ENCODE measurements around the gene AK1. TPM values are rescaled to one million over a fixed set of nuclear protein-coding genes. Genes with fewer than 3 reads are reported as not detected.

AK1 gene
- total RNA-seq, 6 experiments from 2014 or later = 109 to 130 (median 124) TPM

DNA sequence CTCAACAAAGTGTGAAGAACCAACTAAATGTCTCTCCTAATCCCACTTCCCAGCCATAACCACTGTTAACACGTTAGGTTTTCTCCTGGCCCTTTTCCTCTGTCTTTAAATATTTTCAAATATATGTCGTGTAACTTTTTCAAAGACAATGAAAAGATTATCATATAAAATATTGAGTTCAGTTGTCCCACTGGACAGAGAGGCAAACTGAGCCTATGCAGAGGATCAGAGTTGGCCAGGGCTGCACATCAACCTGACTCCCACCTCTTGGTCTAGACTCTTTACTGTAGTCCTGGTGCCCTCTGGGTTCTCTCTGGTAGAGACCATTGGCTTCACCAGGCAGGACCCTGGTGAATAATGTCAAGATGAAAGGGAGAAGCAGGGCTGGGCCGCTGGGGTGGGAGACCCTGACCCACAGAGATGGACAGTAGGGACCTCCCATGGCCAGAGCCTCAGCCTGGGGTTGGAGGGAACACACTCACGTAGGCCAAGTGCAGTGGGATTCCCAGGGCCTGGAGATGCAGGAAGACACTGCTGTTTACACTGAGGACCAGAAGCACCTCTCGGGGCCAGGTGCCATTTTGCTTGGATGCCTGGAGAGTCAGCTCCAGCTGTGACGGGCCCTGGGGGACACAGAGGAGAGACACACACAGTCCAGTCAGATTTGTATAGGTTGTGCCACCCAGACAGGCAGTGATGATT lies 48.1 kb downstream of the AK1 start:
- H3K27ac Mint-ChIP-seq = peak overlapping the region; percentile 78
- peak overlapping the region; percentile 50; the same call in 1 of the 2 replicates for H3K4me3 Mint-ChIP-seq
- peaks cover 45% of the 10 kb centered on the region for H3K4me1 Mint-ChIP-seq (ENCODE audit: low read depth)
- no peaks in the 10 kb centered on the region for H3K9me3 Mint-ChIP-seq
- TF ChIP-seq, protein P1, sequence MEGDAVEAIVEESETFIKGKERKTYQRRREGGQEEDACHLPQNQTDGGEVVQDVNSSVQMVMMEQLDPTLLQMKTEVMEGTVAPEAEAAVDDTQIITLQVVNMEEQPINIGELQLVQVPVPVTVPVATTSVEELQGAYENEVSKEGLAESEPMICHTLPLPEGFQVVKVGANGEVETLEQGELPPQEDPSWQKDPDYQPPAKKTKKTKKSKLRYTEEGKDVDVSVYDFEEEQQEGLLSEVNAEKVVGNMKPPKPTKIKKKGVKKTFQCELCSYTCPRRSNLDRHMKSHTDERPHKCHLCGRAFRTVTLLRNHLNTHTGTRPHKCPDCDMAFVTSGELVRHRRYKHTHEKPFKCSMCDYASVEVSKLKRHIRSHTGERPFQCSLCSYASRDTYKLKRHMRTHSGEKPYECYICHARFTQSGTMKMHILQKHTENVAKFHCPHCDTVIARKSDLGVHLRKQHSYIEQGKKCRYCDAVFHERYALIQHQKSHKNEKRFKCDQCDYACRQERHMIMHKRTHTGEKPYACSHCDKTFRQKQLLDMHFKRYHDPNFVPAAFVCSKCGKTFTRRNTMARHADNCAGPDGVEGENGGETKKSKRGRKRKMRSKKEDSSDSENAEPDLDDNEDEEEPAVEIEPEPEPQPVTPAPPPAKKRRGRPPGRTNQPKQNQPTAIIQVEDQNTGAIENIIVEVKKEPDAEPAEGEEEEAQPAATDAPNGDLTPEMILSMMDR (IDR thresholded peaks at IDR 0.05) = no peak
- peaks cover 18% of the 10 kb centered on the region for H3K36me3 Mint-ChIP-seq (ENCODE audit: low read depth)
- no peak for DNase-seq
- peaks cover 3% of the 10 kb centered on the region for H3K27me3 Mint-ChIP-seq (ENCODE audit: insufficient read depth)

DNA sequence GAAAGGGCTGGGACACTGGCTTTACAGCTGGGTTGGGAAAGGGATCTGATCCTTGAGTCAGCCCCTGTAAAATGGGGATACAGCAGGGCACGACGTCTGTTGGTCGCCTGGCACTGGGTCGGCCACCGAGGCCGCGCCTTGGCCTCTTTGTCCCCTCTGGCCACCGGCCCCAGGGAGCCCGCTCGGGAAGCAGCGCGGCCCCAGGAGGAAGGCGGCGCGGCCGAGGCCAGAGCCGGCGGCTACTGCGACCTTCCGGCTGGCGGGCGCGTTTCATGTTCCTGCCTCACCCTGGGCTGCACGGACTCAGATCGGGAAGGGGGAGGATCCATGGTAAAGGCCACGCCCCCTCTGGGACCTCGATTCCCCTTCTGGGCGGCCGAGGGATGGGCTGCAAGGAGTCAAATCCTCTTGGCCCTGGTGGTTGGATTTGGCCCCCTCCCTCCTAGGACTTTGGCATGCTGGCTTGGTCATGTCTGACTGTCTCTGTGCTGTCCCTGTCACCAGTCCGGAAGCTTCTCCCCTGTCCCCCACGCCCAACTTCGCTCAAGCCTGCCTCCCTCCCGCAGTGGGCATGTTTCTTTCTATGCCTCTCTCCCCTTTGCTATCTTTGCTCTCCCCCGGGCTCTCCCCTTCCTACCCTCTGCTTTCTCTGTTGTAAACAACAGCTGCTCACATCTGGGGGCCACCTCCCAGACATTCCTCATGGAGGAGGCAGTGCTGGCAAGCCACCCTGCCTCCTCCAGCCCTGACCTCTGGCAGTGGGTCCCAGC lies 49.0 kb downstream of the AK1 start:
- Mint-ChIP-seq H3K9me3 (no peaks in the 10 kb centered on the region), H3K27me3 (ENCODE audit: insufficient read depth) (peaks cover 3% of the 10 kb centered on the region), H3K4me3 (peak overlapping the region; percentile 50), H3K36me3 (ENCODE audit: low read depth) (peaks cover 22% of the 10 kb centered on the region), H3K27ac (peak overlapping the region; percentile 78), H3K4me1 (ENCODE audit: low read depth) (peaks cover 39% of the 10 kb centered on the region)
- TF ChIP-seq, protein P1 (IDR thresholded peaks at IDR 0.05) = peak; percentile 26
- peak; percentile 53 for DNase-seq

DNA sequence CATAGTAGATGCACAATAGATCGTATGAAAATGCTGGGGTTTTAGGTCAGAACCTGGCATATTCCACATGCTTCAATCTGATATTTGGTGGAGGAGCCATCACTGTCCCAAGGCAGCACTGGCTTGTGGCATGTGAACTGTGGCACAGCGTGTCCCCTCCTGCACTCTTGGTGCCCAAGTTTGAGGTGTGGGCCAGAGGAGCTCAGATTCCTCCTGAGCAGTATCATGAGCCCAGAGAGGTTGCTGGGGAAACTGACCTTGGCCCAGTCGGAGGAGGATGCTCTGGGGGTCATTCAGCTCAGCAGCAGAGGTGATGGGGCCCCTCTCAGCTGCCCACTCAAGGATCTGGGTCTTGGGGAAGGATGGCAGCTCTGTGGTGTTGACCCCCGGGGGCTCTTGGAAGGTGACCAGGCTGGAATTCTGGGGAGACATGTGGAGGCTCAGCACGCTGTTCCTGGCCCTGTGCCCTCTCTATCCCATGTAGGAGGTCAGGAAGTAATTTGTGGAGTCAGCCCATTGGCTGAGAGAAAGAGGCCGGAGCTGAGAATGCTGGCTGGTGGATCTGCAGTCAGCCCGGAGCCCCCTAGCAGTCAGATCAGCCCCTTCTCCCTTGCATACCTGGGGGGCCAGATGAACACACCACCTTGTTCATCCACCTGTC lies 51.1 kb downstream of the AK1 start:
- H3K4me1 Mint-ChIP-seq (ENCODE audit: low read depth) = peaks cover 30% of the 10 kb centered on the region
- peak overlapping the region; percentile 78; the same call in 1 of the 2 replicates for H3K27ac Mint-ChIP-seq
- peaks cover 27% of the 10 kb centered on the region for H3K36me3 Mint-ChIP-seq (ENCODE audit: low read depth)
- TF ChIP-seq, protein P1 (IDR thresholded peaks at IDR 0.05) = no peak
- no peaks in the 10 kb centered on the region for H3K9me3 Mint-ChIP-seq
- no peak for DNase-seq
- no peak overlapping the region for H3K4me3 Mint-ChIP-seq
- H3K27me3 Mint-ChIP-seq (ENCODE audit: insufficient read depth) = peaks cover 3% of the 10 kb centered on the region; the same call in 1 of the 2 replicates

DNA sequence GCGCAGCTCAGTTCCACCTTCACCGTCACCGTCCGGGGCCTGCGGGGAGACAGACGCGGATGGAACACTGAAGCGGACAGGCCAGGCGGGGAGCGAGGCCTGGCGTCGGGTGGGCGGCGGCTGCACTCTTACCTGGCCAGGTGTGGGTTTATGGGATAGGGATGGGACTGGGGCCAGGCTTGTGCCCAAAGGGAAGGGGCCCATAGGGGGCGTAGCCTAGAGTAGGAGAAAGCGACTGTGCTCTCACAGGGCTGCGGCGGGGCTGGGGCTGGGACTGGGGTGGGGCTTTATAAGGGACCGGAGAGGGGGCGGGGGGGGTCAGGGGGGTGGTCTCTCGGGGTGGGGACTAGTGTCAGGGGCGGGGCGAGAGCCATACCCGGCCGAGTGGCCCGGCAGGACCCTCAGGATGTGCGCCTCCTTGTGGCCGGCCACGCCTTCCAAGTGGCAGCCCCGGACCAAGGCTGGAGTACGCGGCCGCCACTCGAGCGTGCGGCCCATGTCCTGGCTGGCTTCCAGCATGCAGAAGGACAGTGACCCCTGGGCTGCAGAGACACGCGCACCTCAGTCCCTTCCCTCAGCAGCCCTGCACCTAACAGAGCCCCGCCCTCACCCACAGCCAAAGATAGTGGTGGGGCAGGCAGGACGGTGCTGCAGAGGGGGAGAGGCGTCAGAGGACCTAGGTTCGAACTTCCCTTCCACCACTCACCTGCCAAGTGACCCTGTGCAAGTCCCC lies 52.0 kb downstream of the AK1 start:
- no peak overlapping the region for H3K27ac Mint-ChIP-seq
- H3K4me1 Mint-ChIP-seq (ENCODE audit: low read depth) = peaks cover 30% of the 10 kb centered on the region
- peaks cover 4% of the 10 kb centered on the region; the same call in 1 of the 2 replicates for H3K27me3 Mint-ChIP-seq (ENCODE audit: insufficient read depth)
- peaks cover 22% of the 10 kb centered on the region for H3K36me3 Mint-ChIP-seq (ENCODE audit: low read depth)
- no peaks in the 10 kb centered on the region for H3K9me3 Mint-ChIP-seq
- no peak for DNase-seq
- TF ChIP-seq, protein P1 (IDR thresholded peaks at IDR 0.05) = peak; percentile 43; the same call in 1 of the 2 replicates
- no peak overlapping the region for H3K4me3 Mint-ChIP-seq

DNA sequence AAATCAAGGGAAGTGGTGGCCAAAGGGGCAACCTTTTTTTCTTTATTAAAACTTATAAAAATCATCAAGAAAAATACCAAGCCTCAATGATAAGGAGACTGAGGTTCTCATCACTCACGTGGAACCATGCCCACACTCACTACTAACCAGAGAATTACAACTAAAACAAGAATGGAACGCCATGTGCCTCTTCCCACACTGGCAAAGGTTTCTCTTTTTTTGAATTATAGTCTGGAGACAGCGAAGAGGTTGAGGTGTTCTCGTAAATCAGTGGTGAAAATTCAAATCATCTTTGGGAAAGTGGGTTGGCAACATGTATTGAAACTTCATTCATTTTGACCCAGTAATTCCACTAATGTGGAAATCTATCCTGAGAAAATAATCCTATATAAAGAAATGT lies 55.4 kb downstream of the AK1 start:
- DNase-seq = no peak
- H3K4me1 Mint-ChIP-seq (ENCODE audit: low read depth) = peaks cover 4% of the 10 kb centered on the region
- no peak overlapping the region for H3K27ac Mint-ChIP-seq
- H3K36me3 Mint-ChIP-seq (ENCODE audit: low read depth) = peaks cover 29% of the 10 kb centered on the region
- H3K27me3 Mint-ChIP-seq (ENCODE audit: insufficient read depth) = peaks cover 6% of the 10 kb centered on the region
- H3K9me3 Mint-ChIP-seq = no peaks in the 10 kb centered on the region
- no peak overlapping the region for H3K4me3 Mint-ChIP-seq
- TF ChIP-seq, protein P1 (IDR thresholded peaks at IDR 0.05) = no peak
